ENCODE results near the gene NIPAL4.
"Not testable (repeated sequence)": the region's sequence is repeated elsewhere in the genome, so short reads cannot be mapped to it uniquely, and the experiment has no call there.

The NIPAL4 gene

GRCh38 chr5:157459715-157460599, at the start of gene NIPAL4:
TSS of gene NIPAL4 (plus strand) at chr5:157460213. CDS start at chr5:157460321, 108 bp downstream.
- Histone ChIP-seq H3K27me3 (ENCODE audit: control insufficient read depth in 2 of 2, insufficient read depth in 2 of 2, low read length in 2 of 2) (peaks cover 13% of the 10 kb centered on the region in 2 donors), H3K9ac (ENCODE audit: low read depth in 1 of 2, low read length in 2 of 2) (peak within 1 kb of the TSS in 1 of 2 donors; percentile 31), H3K36me3 (ENCODE audit: control insufficient read depth in 2 of 2, insufficient read depth in 2 of 2, low read length in 2 of 2) (no peaks in the 10 kb centered on the region), H3K4me3 (ENCODE audit: low read length in 2 of 2) (peak within 1 kb of the TSS; percentile 47 to 55), H3K9me3 (ENCODE audit: control insufficient read depth in 2 of 2, low read length in 2 of 2) (no peaks in the 10 kb centered on the region), H3K4me1 (ENCODE audit: control insufficient read depth in 2 of 2, insufficient read depth in 2 of 2, low read length in 2 of 2) (peaks cover 0 to 11% of the 10 kb centered on the region in 2 donors), H3K27ac (ENCODE audit: low read depth in 2 of 2, low read length in 2 of 2) (no peak within 1 kb of the TSS)

DNA sequence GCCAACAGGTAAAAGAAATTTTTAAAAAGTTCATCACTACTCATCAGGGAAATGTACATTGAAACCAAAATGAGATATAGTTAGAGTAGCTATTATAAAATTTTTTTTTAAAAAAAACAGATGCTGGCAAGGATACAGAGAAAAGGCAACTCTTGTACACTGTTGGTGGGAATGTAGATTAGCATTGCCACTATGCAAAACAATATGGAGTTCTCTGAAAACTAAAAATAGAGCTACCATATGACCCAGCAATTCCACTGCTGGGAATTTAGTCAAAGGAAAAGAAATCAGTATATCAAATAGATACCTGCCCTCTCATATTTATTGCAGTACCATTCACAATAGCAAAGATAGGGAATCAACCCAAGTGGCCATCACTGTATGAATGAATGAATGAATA, 44.2 kb upstream of the NIPAL4 start:
- Histone ChIP-seq H3K27me3 (ENCODE audit: control insufficient read depth in 2 of 2, insufficient read depth in 2 of 2, low read length in 2 of 2) (no peaks in the 10 kb centered on the region), H3K9ac (ENCODE audit: low read depth in 1 of 2, low read length in 2 of 2) (no peak overlapping the region), H3K4me3 (ENCODE audit: low read length in 2 of 2) (no peak overlapping the region), H3K4me1 (ENCODE audit: control insufficient read depth in 2 of 2, insufficient read depth in 2 of 2, low read length in 2 of 2) (no peaks in the 10 kb centered on the region), H3K27ac (ENCODE audit: low read depth in 2 of 2, low read length in 2 of 2) (no peak overlapping the region), H3K9me3 (ENCODE audit: control insufficient read depth in 2 of 2, low read length in 2 of 2) (no peaks in the 10 kb centered on the region), H3K36me3 (ENCODE audit: control insufficient read depth in 2 of 2, insufficient read depth in 2 of 2, low read length in 2 of 2) (no peaks in the 10 kb centered on the region)

- not testable (repeated sequence) for H3K27ac ChIP-seq (ENCODE audit: low read depth in 2 of 2, low read length in 2 of 2); H3K36me3 ChIP-seq (ENCODE audit: control insufficient read depth in 2 of 2, insufficient read depth in 2 of 2, low read length in 2 of 2); H3K4me3 ChIP-seq (ENCODE audit: low read length in 2 of 2); H3K4me1 ChIP-seq (ENCODE audit: control insufficient read depth in 2 of 2, insufficient read depth in 2 of 2, low read length in 2 of 2); H3K9me3 ChIP-seq (ENCODE audit: control insufficient read depth in 2 of 2, low read length in 2 of 2); H3K9ac ChIP-seq (ENCODE audit: low read depth in 1 of 2, low read length in 2 of 2); H3K27me3 ChIP-seq (ENCODE audit: control insufficient read depth in 2 of 2, insufficient read depth in 2 of 2, low read length in 2 of 2)
Measured at GRCh38 chr5:157419521-157419920, 40.5 kb upstream of the NIPAL4 start.

GRCh38 chr5:157429920-157430319, 30.1 kb upstream of the NIPAL4 start:
- not testable (repeated sequence) for H3K27ac ChIP-seq (ENCODE audit: low read depth in 2 of 2, low read length in 2 of 2); H3K27me3 ChIP-seq (ENCODE audit: control insufficient read depth in 2 of 2, insufficient read depth in 2 of 2, low read length in 2 of 2); H3K9me3 ChIP-seq (ENCODE audit: control insufficient read depth in 2 of 2, low read length in 2 of 2); H3K4me1 ChIP-seq (ENCODE audit: control insufficient read depth in 2 of 2, insufficient read depth in 2 of 2, low read length in 2 of 2); H3K4me3 ChIP-seq (ENCODE audit: low read length in 2 of 2); H3K9ac ChIP-seq (ENCODE audit: low read depth in 1 of 2, low read length in 2 of 2); H3K36me3 ChIP-seq (ENCODE audit: control insufficient read depth in 2 of 2, insufficient read depth in 2 of 2, low read length in 2 of 2)

GRCh38 chr5:157431544-157432200, 28.3 kb upstream of the NIPAL4 start:
- Histone ChIP-seq H3K27me3 (ENCODE audit: control insufficient read depth in 2 of 2, insufficient read depth in 2 of 2, low read length in 2 of 2) (no peaks in the 10 kb centered on the region), H3K4me3 (ENCODE audit: low read length in 2 of 2) (no peak overlapping the region), H3K27ac (ENCODE audit: low read depth in 2 of 2, low read length in 2 of 2) (no peak overlapping the region)

DNA sequence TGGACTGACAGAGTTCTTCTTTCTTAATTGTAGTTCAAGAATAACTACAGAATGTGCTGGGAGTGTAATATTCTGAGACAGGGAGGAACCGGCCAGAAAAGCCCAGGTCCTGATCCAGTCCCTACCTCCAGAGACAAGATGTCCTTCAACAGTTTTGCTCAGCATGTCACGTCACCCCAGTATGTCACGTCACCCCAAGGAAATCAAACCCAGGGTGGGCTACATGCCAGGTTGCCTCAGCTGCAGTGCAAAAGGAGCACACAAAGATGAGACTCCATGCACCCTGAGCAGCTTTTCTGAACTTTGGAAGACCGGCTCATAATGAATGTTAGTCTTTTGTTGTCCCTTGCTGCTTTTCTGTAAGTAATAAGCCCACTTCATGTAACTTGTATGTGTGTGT, 25.9 kb upstream of the NIPAL4 start:
- Histone ChIP-seq H3K9ac (ENCODE audit: low read depth in 1 of 2, low read length in 2 of 2) (no peak overlapping the region), H3K27ac (ENCODE audit: low read depth in 2 of 2, low read length in 2 of 2) (no peak overlapping the region), H3K27me3 (ENCODE audit: control insufficient read depth in 2 of 2, insufficient read depth in 2 of 2, low read length in 2 of 2) (no peaks in the 10 kb centered on the region), H3K36me3 (ENCODE audit: control insufficient read depth in 2 of 2, insufficient read depth in 2 of 2, low read length in 2 of 2) (no peaks in the 10 kb centered on the region), H3K9me3 (ENCODE audit: control insufficient read depth in 2 of 2, low read length in 2 of 2) (no peaks in the 10 kb centered on the region), H3K4me3 (ENCODE audit: low read length in 2 of 2) (no peak overlapping the region), H3K4me1 (ENCODE audit: control insufficient read depth in 2 of 2, insufficient read depth in 2 of 2, low read length in 2 of 2) (no peaks in the 10 kb centered on the region)

More at GRCh38 chr5:157431544-157432200, 28.3 kb upstream of the NIPAL4 start:
- Histone ChIP-seq H3K9me3 (ENCODE audit: control insufficient read depth in 2 of 2, low read length in 2 of 2) (no peaks in the 10 kb centered on the region), H3K9ac (ENCODE audit: low read depth in 1 of 2, low read length in 2 of 2) (no peak overlapping the region), H3K4me1 (ENCODE audit: control insufficient read depth in 2 of 2, insufficient read depth in 2 of 2, low read length in 2 of 2) (no peaks in the 10 kb centered on the region), H3K36me3 (ENCODE audit: control insufficient read depth in 2 of 2, insufficient read depth in 2 of 2, low read length in 2 of 2) (no peaks in the 10 kb centered on the region)

- Histone ChIP-seq H3K9me3 (ENCODE audit: control insufficient read depth in 2 of 2, low read length in 2 of 2) (no peaks in the 10 kb centered on the region), H3K36me3 (ENCODE audit: control insufficient read depth in 2 of 2, insufficient read depth in 2 of 2, low read length in 2 of 2) (no peaks in the 10 kb centered on the region), H3K27me3 (ENCODE audit: control insufficient read depth in 2 of 2, insufficient read depth in 2 of 2, low read length in 2 of 2) (no peaks in the 10 kb centered on the region), H3K9ac (ENCODE audit: low read depth in 1 of 2, low read length in 2 of 2) (no peak overlapping the region), H3K4me1 (ENCODE audit: control insufficient read depth in 2 of 2, insufficient read depth in 2 of 2, low read length in 2 of 2) (peaks cover 4% of the 10 kb centered on the region in 2 donors), H3K4me3 (ENCODE audit: low read length in 2 of 2) (no peak overlapping the region), H3K27ac (ENCODE audit: low read depth in 2 of 2, low read length in 2 of 2) (no peak overlapping the region)
Measured at GRCh38 chr5:157443041-157443549, 16.9 kb upstream of the NIPAL4 start.

GRCh38 chr5:157444224-157444623, 15.8 kb upstream of the NIPAL4 start:
- Histone ChIP-seq H3K4me1 (ENCODE audit: control insufficient read depth in 2 of 2, insufficient read depth in 2 of 2, low read length in 2 of 2) (peaks cover 4% of the 10 kb centered on the region in 2 donors), H3K9ac (ENCODE audit: low read depth in 1 of 2, low read length in 2 of 2) (no peak overlapping the region), H3K36me3 (ENCODE audit: control insufficient read depth in 2 of 2, insufficient read depth in 2 of 2, low read length in 2 of 2) (no peaks in the 10 kb centered on the region), H3K9me3 (ENCODE audit: control insufficient read depth in 2 of 2, low read length in 2 of 2) (no peaks in the 10 kb centered on the region), H3K27ac (ENCODE audit: low read depth in 2 of 2, low read length in 2 of 2) (no peak overlapping the region), H3K27me3 (ENCODE audit: control insufficient read depth in 2 of 2, insufficient read depth in 2 of 2, low read length in 2 of 2) (no peaks in the 10 kb centered on the region), H3K4me3 (ENCODE audit: low read length in 2 of 2) (no peak overlapping the region)

GRCh38 chr5:157445745-157446411, 14.1 kb upstream of the NIPAL4 start:
- H3K27ac ChIP-seq (ENCODE audit: low read depth in 2 of 2, low read length in 2 of 2) = no peak overlapping the region
- H3K9ac ChIP-seq (ENCODE audit: low read depth in 1 of 2, low read length in 2 of 2) = no peak overlapping the region
- no peak overlapping the region for H3K4me3 ChIP-seq (ENCODE audit: low read length in 2 of 2)
- no peaks in the 10 kb centered on the region for H3K27me3 ChIP-seq (ENCODE audit: control insufficient read depth in 2 of 2, insufficient read depth in 2 of 2, low read length in 2 of 2)
- H3K36me3 ChIP-seq (ENCODE audit: control insufficient read depth in 2 of 2, insufficient read depth in 2 of 2, low read length in 2 of 2) = no peaks in the 10 kb centered on the region
- H3K9me3 ChIP-seq (ENCODE audit: control insufficient read depth in 2 of 2, low read length in 2 of 2) = no peaks in the 10 kb centered on the region
- H3K4me1 ChIP-seq (ENCODE audit: control insufficient read depth in 2 of 2, insufficient read depth in 2 of 2, low read length in 2 of 2) = peaks cover 4% of the 10 kb centered on the region in 2 donors

All from mucosa of rectum (tissue), 2 donors.